ENCODE data around the gene EIF3A.
"Not testable (repeated sequence)": the region's sequence is repeated elsewhere in the genome, so short reads cannot be mapped to it uniquely, and the experiment has no call there.

DNA sequence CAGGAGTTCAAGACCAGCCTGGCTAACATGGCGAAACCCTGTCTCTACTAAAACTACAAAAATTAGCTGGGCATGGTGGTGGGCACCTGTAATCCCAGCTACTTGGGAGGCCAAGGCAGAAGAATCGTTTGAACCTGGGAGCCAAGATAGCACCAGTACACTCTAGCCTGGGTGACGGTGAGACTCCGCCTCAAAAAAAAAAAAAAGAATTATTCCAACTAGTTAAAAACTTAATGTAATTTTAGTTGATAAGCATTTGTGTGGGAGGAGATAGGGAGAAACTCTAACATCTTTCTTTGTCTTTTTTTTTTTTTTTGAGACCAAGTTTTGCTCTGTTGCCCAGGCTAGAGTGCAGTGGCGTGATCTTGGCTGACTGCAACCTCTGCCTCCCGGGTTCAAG lies 26.5 kb upstream of the EIF3A start:
- TF ChIP-seq EZH2phosphoT487 (conservative IDR thresholded peaks at IDR 0.05; ENCODE audit: low read length), result not testable (repeated sequence)
- TF ChIP-seq, protein P1, sequence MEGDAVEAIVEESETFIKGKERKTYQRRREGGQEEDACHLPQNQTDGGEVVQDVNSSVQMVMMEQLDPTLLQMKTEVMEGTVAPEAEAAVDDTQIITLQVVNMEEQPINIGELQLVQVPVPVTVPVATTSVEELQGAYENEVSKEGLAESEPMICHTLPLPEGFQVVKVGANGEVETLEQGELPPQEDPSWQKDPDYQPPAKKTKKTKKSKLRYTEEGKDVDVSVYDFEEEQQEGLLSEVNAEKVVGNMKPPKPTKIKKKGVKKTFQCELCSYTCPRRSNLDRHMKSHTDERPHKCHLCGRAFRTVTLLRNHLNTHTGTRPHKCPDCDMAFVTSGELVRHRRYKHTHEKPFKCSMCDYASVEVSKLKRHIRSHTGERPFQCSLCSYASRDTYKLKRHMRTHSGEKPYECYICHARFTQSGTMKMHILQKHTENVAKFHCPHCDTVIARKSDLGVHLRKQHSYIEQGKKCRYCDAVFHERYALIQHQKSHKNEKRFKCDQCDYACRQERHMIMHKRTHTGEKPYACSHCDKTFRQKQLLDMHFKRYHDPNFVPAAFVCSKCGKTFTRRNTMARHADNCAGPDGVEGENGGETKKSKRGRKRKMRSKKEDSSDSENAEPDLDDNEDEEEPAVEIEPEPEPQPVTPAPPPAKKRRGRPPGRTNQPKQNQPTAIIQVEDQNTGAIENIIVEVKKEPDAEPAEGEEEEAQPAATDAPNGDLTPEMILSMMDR (IDR thresholded peaks at IDR 0.05; ENCODE audit: insufficient read depth, low read length, poor library complexity, severe bottlenecking), result not testable (repeated sequence)
